ENCODE measurements around the gene FXYD5.

The FXYD5 gene

GRCh38 chr19:35174226-35174625, 19.7 kb downstream of the FXYD5 start:
- Histone ChIP-seq H3K4me3 (replicated peaks; ENCODE audit: low read depth, low read length) (no peak overlapping the region), H3K27me3 (replicated peaks; ENCODE audit: control insufficient read depth, insufficient read depth, low read length) (no peaks in the 10 kb centered on the region), H3K36me3 (ENCODE audit: control insufficient read depth, insufficient read depth, low read length) (peaks cover 2% of the 10 kb centered on the region; the same call in 1 of the 2 replicates)
- no peak for TF ChIP-seq CTCF (IDR thresholded peaks at IDR 0.05; ENCODE audit: insufficient read depth, low read length, poor library complexity, severe bottlenecking)
- DNase-seq (ENCODE audit: extremely low read depth, insufficient read length): no peak

GRCh38 chr19:35176181-35176570, 21.6 kb downstream of the FXYD5 start:
- DNase-seq (ENCODE audit: extremely low read depth, insufficient read length): no peak
- no peak for TF ChIP-seq CTCF (IDR thresholded peaks at IDR 0.05; ENCODE audit: insufficient read depth, low read length, poor library complexity, severe bottlenecking)
- H3K4me3 ChIP-seq (replicated peaks; ENCODE audit: low read depth, low read length): no peak overlapping the region
- H3K27me3 ChIP-seq (replicated peaks; ENCODE audit: control insufficient read depth, insufficient read depth, low read length): no peaks in the 10 kb centered on the region
- no peaks in the 10 kb centered on the region for H3K36me3 ChIP-seq (ENCODE audit: control insufficient read depth, insufficient read depth, low read length)

- no peak for TF ChIP-seq CTCF (IDR thresholded peaks at IDR 0.05; ENCODE audit: insufficient read depth, low read length, poor library complexity, severe bottlenecking)
- Histone ChIP-seq H3K36me3 (ENCODE audit: control insufficient read depth, insufficient read depth, low read length) (no peaks in the 10 kb centered on the region), H3K4me3 (replicated peaks; ENCODE audit: low read depth, low read length) (no peak overlapping the region)
These were observed 23.1 kb downstream of the FXYD5 start for GRCh38 chr19:35177377-35178274.

GRCh38 chr19:35178701-35179100, 24.2 kb downstream of the FXYD5 start:
- no peak for DNase-seq (ENCODE audit: extremely low read depth, insufficient read length)
- TF ChIP-seq CTCF (IDR thresholded peaks at IDR 0.05; ENCODE audit: insufficient read depth, low read length, poor library complexity, severe bottlenecking): no peak
- Histone ChIP-seq H3K36me3 (ENCODE audit: control insufficient read depth, insufficient read depth, low read length) (no peaks in the 10 kb centered on the region), H3K27me3 (replicated peaks; ENCODE audit: control insufficient read depth, insufficient read depth, low read length) (no peaks in the 10 kb centered on the region), H3K4me3 (replicated peaks; ENCODE audit: low read depth, low read length) (no peak overlapping the region)

More at GRCh38 chr19:35177377-35178274, 23.1 kb downstream of the FXYD5 start:
- no peak for DNase-seq (ENCODE audit: extremely low read depth, insufficient read length)
- no peaks in the 10 kb centered on the region for H3K27me3 ChIP-seq (replicated peaks; ENCODE audit: control insufficient read depth, insufficient read depth, low read length)

- no peak for DNase-seq (ENCODE audit: extremely low read depth, insufficient read length)
- H3K27me3 ChIP-seq (replicated peaks; ENCODE audit: control insufficient read depth, insufficient read depth, low read length): no peaks in the 10 kb centered on the region
- H3K36me3 ChIP-seq (ENCODE audit: control insufficient read depth, insufficient read depth, low read length): no peaks in the 10 kb centered on the region
- no peak overlapping the region for H3K4me3 ChIP-seq (replicated peaks; ENCODE audit: low read depth, low read length)
- TF ChIP-seq CTCF (IDR thresholded peaks at IDR 0.05; ENCODE audit: insufficient read depth, low read length, poor library complexity, severe bottlenecking): no peak
These were observed 25.3 kb downstream of the FXYD5 start for GRCh38 chr19:35179830-35180229.
